GM12865 (cell line): Measurements from ENCODE around the gene SPINK7.

Source experiments
- DNase-seq: peaks from one replicate; pipeline ENCODE4 v3.0.0; 2010; ENCODE audit warnings: low read depth
- H3K4me3 ChIP-seq: 2 replicates; pipeline ENCODE4 v1.5.1; 2011; ENCODE audit warnings: mild to moderate bottlenecking, low read depth, low read length, control low read depth
- CTCF ChIP-seq: IDR thresholded peaks from 2 replicates; pipeline ENCODE4 v1.5.1; 2011; ENCODE audit warnings: low read length, control low read depth, low read depth, inconsistent platforms; ENCODE audit not compliant: insufficient read depth; ENCODE audit errors: missing control alignments

Gene SPINK7

GRCh38 chr5:148333262-148333849 is 21.1 kb downstream of the SPINK7 start:
- no peak for TF ChIP-seq CTCF
- no peak overlapping the region for H3K4me3 ChIP-seq
- no peak for DNase-seq

- DNase-seq, result no peak
- TF ChIP-seq CTCF, result no peak
- H3K4me3 ChIP-seq, result no peak within 1 kb of the TSS
These were observed 23.0 kb downstream of the SPINK7 start, which contains the start of gene SPINK9 for GRCh38 chr5:148335259-148335658. Gene SPINK9 (plus strand): TSS chr5:148335559. CDS start chr5:148335614, 55 bp downstream.

GRCh38 chr5:148336704-148337435 is 24.6 kb downstream of the SPINK7 start:
- no peak for TF ChIP-seq CTCF
- no peak overlapping the region for H3K4me3 ChIP-seq
- DNase-seq, result peak; percentile 4

- no peak for TF ChIP-seq CTCF
- DNase-seq, result no peak
- H3K4me3 ChIP-seq, result no peak overlapping the region
These were observed 30.3 kb downstream of the SPINK7 start for GRCh38 chr5:148342371-148343045.

GRCh38 chr5:148343046-148343407 is 30.8 kb downstream of the SPINK7 start:
- no peak for DNase-seq
- no peak for TF ChIP-seq CTCF

GRCh38 chr5:148343603-148344487 is 31.6 kb downstream of the SPINK7 start:
- H3K4me3 ChIP-seq, result no peak overlapping the region
- DNase-seq, result no peak
- TF ChIP-seq CTCF, result no peak

More at GRCh38 chr5:148343046-148343407, 30.8 kb downstream of the SPINK7 start:
- H3K4me3 ChIP-seq, result no peak overlapping the region
